ENCODE data around the gene GTPBP1. TPM values are rescaled to one million over a fixed set of nuclear protein-coding genes. Genes with fewer than 3 reads are reported as not detected.

The GTPBP1 gene
- total and polyA plus RNA-seq, 12 donors: 13.5 to 53.2 (median 33.8) TPM

GRCh38 chr22:38738475-38739070, 32.8 kb downstream of the GTPBP1 start:
- Histone ChIP-seq H3K4me3 (no peak overlapping the region), H3K27ac (no peak overlapping the region), H3K27me3 (no peaks in the 10 kb centered on the region), H3K9me3 (no peaks in the 10 kb centered on the region), H3K4me1 (peaks cover under 1 to 49% (median 14%) of the 10 kb centered on the region in 9 donors), H3K36me3 (peaks cover 25 to 100% (median 77%) of the 10 kb centered on the region in 9 donors)
- ATAC-seq (no peak), DNase-seq (no peak)
- intact Hi-C loops (cut with DNase I): no loop called here
- TF ChIP-seq CTCF (IDR thresholded peaks at IDR 0.05): no peak
- WGBS, 2 donors: 94 to 95% methylated on average over 18 of the region's 18 CpGs

GRCh38 chr22:38739300-38740055, 33.7 kb downstream of the GTPBP1 start:
- TF ChIP-seq CTCF (IDR thresholded peaks at IDR 0.05): no peak
- H3K4me1 ChIP-seq: peaks cover 0 to 39% (median 6%) of the 10 kb centered on the region in 9 donors
- H3K36me3 ChIP-seq: peaks cover 25 to 100% (median 85%) of the 10 kb centered on the region in 9 donors
- ATAC-seq: peak in 7 of 8 donors; percentile 12 to 73 (median 34)
- H3K4me3 ChIP-seq: no peak overlapping the region
- H3K27ac ChIP-seq: no peak overlapping the region
- no peaks in the 10 kb centered on the region for H3K9me3 ChIP-seq
- 87 to 92% methylated on average over 20 of the region's 20 CpGs for WGBS, 2 donors
- H3K27me3 ChIP-seq: no peaks in the 10 kb centered on the region
- DNase-seq: peak in 1 of 2 donors; percentile 61
- intact Hi-C loops (cut with DNase I): no loop called here

GRCh38 chr22:38740116-38740723, 34.5 kb downstream of the GTPBP1 start:
- intact Hi-C loops (cut with DNase I): no loop called here
- peaks cover 25 to 100% (median 93%) of the 10 kb centered on the region in 9 donors for H3K36me3 ChIP-seq

More at GRCh38 chr22:38740116-38740723, 34.5 kb downstream of the GTPBP1 start:
- H3K27me3 ChIP-seq: no peaks in the 10 kb centered on the region
- WGBS, 2 donors: 89 to 94% methylated on average over 15 of the region's 15 CpGs
- H3K27ac ChIP-seq: no peak overlapping the region
- ATAC-seq: no peak
- no peak for DNase-seq
- no peak for TF ChIP-seq CTCF (IDR thresholded peaks at IDR 0.05)
- no peak overlapping the region for H3K4me3 ChIP-seq
- peaks cover 0 to 34% (median 0%) of the 10 kb centered on the region in 9 donors for H3K4me1 ChIP-seq
- H3K9me3 ChIP-seq: no peaks in the 10 kb centered on the region
